H1 (cell line): ENCODE results near the gene TRPM1. TPM values are rescaled to one million over a fixed set of nuclear protein-coding genes. Genes with fewer than 3 reads are reported as not detected.

Experiments
- CTCF ChIA-PET: fragments of 300-600 bp; sonication (Branson Sonifier 250); formaldehyde crosslinking; loops from one replicate; lab custom pipeline; 2021; ENCODE audit not compliant: partially characterized antibody; lab: Charles Lee
- POLR2A ChIA-PET: fragments of 300-600 bp; sonication (Branson Sonifier 250); formaldehyde crosslinking; loops from one replicate; lab custom pipeline; 2021; ENCODE audit warnings: inconsistent platforms; ENCODE audit not compliant: partially characterized antibody; lab: Charles Lee
- DNase-seq, 2 experiments: peaks; one replicate each; pipeline versions ENCODE4 v3.0.0 to v3.0.0-alpha.2; 2010 to 2022; ENCODE audit warnings: low spot score in 2 of 2, low read depth in 1 of 2, mixed read lengths in 1 of 2
- FAIRE-seq: peaks from 2 replicates; lab custom pipeline; 2011; peaks lifted over from hg19 to GRCh38; lab: Jason Lieb, UNC
- H2AFZ ChIP-seq: 2 replicates; pipeline ENCODE4 v1.8.1; 2012; ENCODE audit warnings: low read length, inconsistent platforms
- H2AK5ac ChIP-seq: 2 replicates; pipeline ENCODE4 v1.6.1; 2013; ENCODE audit warnings: low read depth, low read length
- H2BK120ac ChIP-seq: replicated peaks from 2 replicates; pipeline ENCODE3; 2013; ENCODE audit warnings: low read depth, low read length, inconsistent platforms
- H2BK12ac ChIP-seq: 2 replicates; pipeline ENCODE4 v1.6.1; 2013; ENCODE audit warnings: low read depth, low read length
- H2BK15ac ChIP-seq: 2 replicates; pipeline ENCODE4 v1.6.1; 2013; ENCODE audit warnings: low read length
- H2BK20ac ChIP-seq: 2 replicates; pipeline ENCODE4 v1.6.1; 2013; ENCODE audit warnings: low read length
- H2BK5ac ChIP-seq: 2 replicates; pipeline ENCODE4 v1.6.1; 2013; ENCODE audit warnings: low read depth, low read length
- H3K14ac ChIP-seq: 2 replicates; pipeline ENCODE4 v1.6.1; 2013; ENCODE audit warnings: inconsistent platforms; ENCODE audit not compliant: insufficient read length
- H3K18ac ChIP-seq: 2 replicates; pipeline ENCODE4 v1.6.1; 2013; ENCODE audit warnings: low read length; ENCODE audit errors: extremely low read depth
- H3K23ac ChIP-seq: 2 replicates; pipeline ENCODE4 v1.6.1; 2013; ENCODE audit warnings: inconsistent platforms; ENCODE audit not compliant: insufficient read length
- H3K23me2 ChIP-seq: 2 replicates; pipeline ENCODE4 v1.6.1; 2013; ENCODE audit warnings: low read depth, low read length
- H3K27ac ChIP-seq: 2 replicates; pipeline ENCODE4 v1.6.1; 2011; ENCODE audit warnings: low read depth, low read length, inconsistent platforms
- H3K27me3 ChIP-seq, 4 experiments: replicated peaks in 1 of 4; 1 replicate in 1 of 4; 2 replicates in 3 of 4; pipeline versions ENCODE4 v1.6.1 to v1.8.1; 2011 to 2013; ENCODE audit warnings: low read length in 3 of 4, mild to moderate bottlenecking in 3 of 4, inconsistent platforms in 2 of 4, mixed read lengths in 2 of 4, moderate library complexity in 1 of 4; ENCODE audit not compliant: control insufficient read depth in 3 of 4, insufficient read depth in 3 of 4; ENCODE audit errors: extremely low read depth in 1 of 4
- H3K36me3 ChIP-seq, 4 experiments: 2 replicates each; pipeline versions ENCODE4 v1.6.1 to v1.8.1; 2011 to 2013; ENCODE audit warnings: mild to moderate bottlenecking in 4 of 4, low read length in 3 of 4, moderate library complexity in 2 of 4, control low read depth in 1 of 4, inconsistent platforms in 1 of 4; ENCODE audit not compliant: insufficient read depth in 4 of 4, control insufficient read depth in 2 of 4
- H3K4ac ChIP-seq: replicated peaks from 2 replicates; pipeline ENCODE3; 2013; ENCODE audit warnings: low read length, low read depth, mixed read lengths, inconsistent platforms; ENCODE audit not compliant: insufficient read length
- H3K4me1 ChIP-seq, 4 experiments: replicated peaks in 1 of 4; 1 replicate in 1 of 4; 2 replicates in 3 of 4; pipeline versions ENCODE4 v1.6.1 to v1.8.1; 2011 to 2013; ENCODE audit warnings: low read length in 3 of 4, inconsistent platforms in 2 of 4, mixed read lengths in 1 of 4; ENCODE audit not compliant: insufficient read depth in 4 of 4, control insufficient read depth in 3 of 4
- H3K4me2 ChIP-seq, 2 experiments: 2 replicates each; pipeline versions ENCODE4 v1.6.1 to v1.8.1; 2011 to 2013; ENCODE audit warnings: low read depth in 2 of 2, low read length in 2 of 2, control low read depth in 1 of 2, inconsistent platforms in 1 of 2, mild to moderate bottlenecking in 1 of 2; ENCODE audit not compliant: insufficient read depth in 1 of 2
- H3K4me3 ChIP-seq, 4 experiments: fragments of 200-600, 300-600 bp in 1 of 4; sonication (generic), shearing (Covaris generic), sonication (Bioruptor Twin) in 1 of 4; 2 replicates each; pipeline versions ENCODE4 v1.5.1 to v1.8.1; 2011 to 2016; ENCODE audit warnings: low read length in 4 of 4, low read depth in 3 of 4, control low read depth in 2 of 4, inconsistent platforms in 2 of 4, mild to moderate bottlenecking in 2 of 4, mixed read lengths in 1 of 4, moderate library complexity in 1 of 4; ENCODE audit not compliant: insufficient read depth in 2 of 4; ENCODE audit errors: extremely low read depth in 1 of 4
- H3K56ac ChIP-seq: replicated peaks from 2 replicates; pipeline ENCODE3; 2013; ENCODE audit warnings: low read depth, mild to moderate bottlenecking, mixed read lengths, low read length, inconsistent platforms; ENCODE audit not compliant: insufficient read length
- H3K79me1 ChIP-seq: 2 replicates; pipeline ENCODE4 v1.6.1; 2013; ENCODE audit warnings: low read depth, low read length, control low read depth
- H3K79me2 ChIP-seq, 2 experiments: 2 replicates each; pipeline versions ENCODE4 v1.6.1 to v1.8.1; 2012 to 2013; ENCODE audit warnings: low read length in 2 of 2, mild to moderate bottlenecking in 2 of 2, inconsistent platforms in 1 of 2; ENCODE audit not compliant: insufficient read depth in 2 of 2, control insufficient read depth in 1 of 2
- H3K9ac ChIP-seq, 4 experiments: replicated peaks in 1 of 4; 1 replicate in 1 of 4; 2 replicates in 3 of 4; pipeline versions ENCODE4 v1.6.1 to v1.8.1; 2011 to 2013; ENCODE audit warnings: low read depth in 3 of 4, low read length in 3 of 4, control low read depth in 2 of 4, mild to moderate bottlenecking in 2 of 4, moderate library complexity in 2 of 4, inconsistent platforms in 1 of 4; ENCODE audit errors: extremely low read depth in 1 of 4
- H3K9me3 ChIP-seq, 2 experiments: 2 replicates each; pipeline versions ENCODE4 v1.6.1 to v1.8.1; 2012 to 2013; ENCODE audit warnings: mild to moderate bottlenecking in 2 of 2, moderate library complexity in 2 of 2, control low read depth in 1 of 2, inconsistent platforms in 1 of 2, low read depth in 1 of 2, low read length in 1 of 2, mixed read lengths in 1 of 2; ENCODE audit not compliant: insufficient read depth in 2 of 2
- H4K20me1 ChIP-seq, 2 experiments: replicated peaks in 1 of 2; 2 replicates each; pipeline versions ENCODE3 to v1.8.1; 2011 to 2013; ENCODE audit warnings: inconsistent platforms in 2 of 2, low read length in 2 of 2, mild to moderate bottlenecking in 1 of 2; ENCODE audit not compliant: insufficient read depth in 2 of 2, control insufficient read depth in 1 of 2
- H4K5ac ChIP-seq: 2 replicates; pipeline ENCODE4 v1.6.1; 2013; ENCODE audit warnings: low read length, low read depth, mixed read lengths, inconsistent platforms; ENCODE audit not compliant: insufficient read length
- H4K8ac ChIP-seq: 2 replicates; pipeline ENCODE4 v1.8.0; 2013; ENCODE audit warnings: mild to moderate bottlenecking, moderate library complexity, low read length, inconsistent platforms; ENCODE audit not compliant: insufficient read depth; ENCODE audit errors: extremely low read depth
- H4K91ac ChIP-seq: replicated peaks from 2 replicates; pipeline ENCODE3; 2013; ENCODE audit warnings: low read length, mixed read lengths, inconsistent platforms; ENCODE audit not compliant: insufficient read length
- ATF2 ChIP-seq: IDR thresholded peaks from 2 replicates; pipeline ENCODE4 v1.6.1; 2012; ENCODE audit warnings: low read length, inconsistent platforms
- CBX8 ChIP-seq: fragments of 300-800, 300-1000 bp; sonication (generic); IDR thresholded peaks from 2 replicates; pipeline ENCODE4 v1.7.1; 2016; ENCODE audit warnings: low read depth, low read length, borderline replicate concordance
- EGR1 ChIP-seq: IDR thresholded peaks from 2 replicates; pipeline ENCODE4 v1.6.1; 2011; ENCODE audit warnings: low read depth, low read length, borderline replicate concordance
- GABPA ChIP-seq: IDR thresholded peaks from 2 replicates; pipeline ENCODE4 v1.6.1; 2011; ENCODE audit warnings: mild to moderate bottlenecking, low read length, moderate library complexity, borderline replicate concordance; ENCODE audit not compliant: insufficient read depth
- GTF2F1 ChIP-seq: IDR thresholded peaks from 2 replicates; pipeline ENCODE4 v1.6.1; 2012; ENCODE audit warnings: low read depth, low read length, improper control_type of control experiment, borderline replicate concordance
- MAFK ChIP-seq: IDR thresholded peaks from 2 replicates; pipeline ENCODE4 v1.6.1; 2012; ENCODE audit warnings: low read depth, mild to moderate bottlenecking, improper control_type of control experiment, low read length
- POU5F1 ChIP-seq: IDR thresholded peaks from 2 replicates; pipeline ENCODE4 v1.6.1; 2011; ENCODE audit warnings: low read depth, mild to moderate bottlenecking, low read length, moderate library complexity
- RAD21 ChIP-seq, 2 experiments: IDR thresholded peaks in 1 of 2; conservative IDR thresholded peaks in 1 of 2; 2 replicates each; pipeline ENCODE4 v1.6.1; 2011; ENCODE audit warnings: low read depth in 2 of 2, low read length in 2 of 2, improper control_type of control experiment in 1 of 2, inconsistent platforms in 1 of 2, mild to moderate bottlenecking in 1 of 2, moderate library complexity in 1 of 2
- RBBP5 ChIP-seq: IDR thresholded peaks from 2 replicates; pipeline ENCODE4 v1.7.1; 2012; ENCODE audit warnings: low read depth, mild to moderate bottlenecking, inconsistent platforms, low read length, moderate library complexity, borderline replicate concordance
- RFX5 ChIP-seq: IDR thresholded peaks from 2 replicates; pipeline ENCODE4 v1.6.1; 2011; ENCODE audit warnings: low read depth, low read length, improper control_type of control experiment, borderline replicate concordance
- SP1 ChIP-seq: IDR thresholded peaks from 2 replicates; pipeline ENCODE4 v1.6.1; 2011; ENCODE audit warnings: low read depth, low read length
- WGBS, 2 experiments: shearing (Covaris generic) in 1 of 2; methylation state at CpG; one replicate each; pipeline versions ENCODE4 v1.1.6 to v1.1.7; 2013 to 2015; ENCODE audit warnings: low lambda C conversion rate in 2 of 2, mixed read lengths in 2 of 2, inconsistent platforms in 1 of 2, low coverage in 1 of 2, missing lambda C conversion rate in 1 of 2; ENCODE audit not compliant: insufficient replicate concordance in 2 of 2, insufficient coverage in 1 of 2, insufficient read length in 1 of 2; ENCODE audit errors: extremely low coverage in 1 of 2, missing lambda C conversion rate in 1 of 2; 5-methylcytosine and 5-hydroxymethylcytosine counted together
- polyA plus RNA-seq, 7 experiments: library from polyadenylated mRNA; depleted of rRNA in 3 of 7; stranded (reverse) in 5 of 7; unstranded in 2 of 7; fragments of >200 nt in 5 of 7; fragments of 200-250 nt in 2 of 7; gene quantifications; 1 replicate in 5 of 7; 2 replicates in 1 of 7; 4 replicates in 1 of 7; pipeline versions ENCODE4 v1.2.1 to v1.2.3, GENCODE V29; 2011 to 2013; ENCODE audit warnings: missing spikeins in 2 of 7, mixed read lengths in 2 of 7
- total RNA-seq: library from RNA; stranded (reverse); fragmentation: NEBNext Ultra II Directional; extraction: Animal tissue kit (Norgen Biotek cat#: 25700); gene quantifications from 2 replicates; pipeline ENCODE4 v1.2.1, GENCODE V29; 2021
- TF ChIP-seq, protein P1 (sequence below): IDR thresholded peaks from 2 replicates; pipeline ENCODE4 v1.6.1; 2011; ENCODE audit warnings: low read depth, mild to moderate bottlenecking, low read length; ENCODE audit not compliant: insufficient read depth

TRPM1 gene
- total and polyA plus RNA-seq, 2 of the 8 experiments (the other 6 are each of a cell fraction or from before 2014, with no cell fraction given) = 0.05 TPM; not detected in 1

GRCh38 chr15:30954674-30955073 is 146.9 kb downstream of the TRPM1 start:
- no peak overlapping the region for H3K9ac ChIP-seq
- ChIA-PET CTCF (no interaction called here), POLR2A (no interaction called here)
- peaks cover 0 to 2% of the 10 kb centered on the region in 2 experiments for H4K20me1 ChIP-seq
- H4K91ac ChIP-seq = no peak overlapping the region
- no peak overlapping the region for H2BK5ac ChIP-seq
- no peak overlapping the region for H2AK5ac ChIP-seq
- no peaks in the 10 kb centered on the region for H3K79me2 ChIP-seq
- no peak overlapping the region for H2BK120ac ChIP-seq
- no peak overlapping the region for H2BK15ac ChIP-seq
- H2BK12ac ChIP-seq = no peak overlapping the region
- H3K23ac ChIP-seq = no peak overlapping the region
- H3K4me1 ChIP-seq = peaks cover 0 to 2% (median 0%) of the 10 kb centered on the region in 4 experiments; a peak in 1 of 7 replicates
- no peaks in the 10 kb centered on the region for H3K9me3 ChIP-seq
- H3K18ac ChIP-seq = no peak overlapping the region
- peaks cover 0 to 47% (median 14%) of the 10 kb centered on the region in 4 experiments; a peak in 6 of 8 replicates for H3K36me3 ChIP-seq
- DNase-seq (no peak), FAIRE-seq (no peak)
- 90% methylated on average over 1 of the region's 1 CpG; no CpG with 5 or more reads in 1 of the 2 experiments for WGBS, 2 experiments
- no peak overlapping the region for H3K27ac ChIP-seq
- H3K79me1 ChIP-seq = no peaks in the 10 kb centered on the region
- H3K56ac ChIP-seq = no peak overlapping the region
- no peak overlapping the region for H3K4me2 ChIP-seq
- no peak overlapping the region for H3K4me3 ChIP-seq
- H4K8ac ChIP-seq = no peak overlapping the region
- no peaks in the 10 kb centered on the region for H3K23me2 ChIP-seq
- no peak overlapping the region for H2BK20ac ChIP-seq
- H3K27me3 ChIP-seq = no peaks in the 10 kb centered on the region
- no peak overlapping the region for H4K5ac ChIP-seq
- H3K14ac ChIP-seq = no peak overlapping the region
- no peak overlapping the region for H3K4ac ChIP-seq
- no peak overlapping the region for H2AFZ ChIP-seq
- TF ChIP-seq EGR1 (no peak), RFX5 (no peak), MAFK (no peak), ATF2 (no peak), CBX8 (no peak), SP1 (no peak), POU5F1 (no peak), GABPA (no peak), RAD21 (IDR thresholded peaks at IDR 0.05 in 1 of 2, conservative IDR thresholded peaks at IDR 0.05 in 1 of 2; ENCODE audit: low read depth in 2 of 2, low read length in 2 of 2) (no peak), RBBP5 (no peak), GTF2F1 (no peak)
- TF ChIP-seq, protein P1, sequence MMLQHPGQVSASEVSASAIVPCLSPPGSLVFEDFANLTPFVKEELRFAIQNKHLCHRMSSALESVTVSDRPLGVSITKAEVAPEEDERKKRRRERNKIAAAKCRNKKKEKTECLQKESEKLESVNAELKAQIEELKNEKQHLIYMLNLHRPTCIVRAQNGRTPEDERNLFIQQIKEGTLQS = no peak
